NCI-H1694 (cell line): ENCODE data around the gene CGB2.
"Not testable (repeated sequence)": the region's sequence is repeated elsewhere in the genome, so short reads cannot be mapped to it uniquely, and the experiment has no call there.

Source experiments
- DNase-seq: peaks from one replicate; lab custom pipeline; 2025; lab: John Stamatoyannopoulos, UW

Gene CGB2

GRCh38 chr19:49010453-49010852, 21.2 kb upstream of the CGB2 start:
- no peak for DNase-seq

GRCh38 chr19:49011194-49011593, 20.5 kb upstream of the CGB2 start:
- DNase-seq: no peak

GRCh38 chr19:49014123-49014869, 17.4 kb upstream of the CGB2 start:
- no peak for DNase-seq

GRCh38 chr19:49014870-49015255, 16.8 kb upstream of the CGB2 start:
- DNase-seq: no peak

GRCh38 chr19:49016067-49016839, 15.4 kb upstream of the CGB2 start:
- DNase-seq: no peak

GRCh38 chr19:49017041-49017665, 14.5 kb upstream of the CGB2 start, which contains the start of gene LHB:
Gene LHB, minus strand, starts transcription at chr19:49017091. Its CDS starts 10 bp downstream, at chr19:49017081.
- no peak for DNase-seq

- peak; percentile 46 for DNase-seq
Observed at GRCh38 chr19:49017666-49018351, 13.9 kb upstream of the CGB2 start.

- not testable (repeated sequence) for DNase-seq
Observed at GRCh38 chr19:49018388-49019241, 13.1 kb upstream of the CGB2 start.

- peak; percentile 35 for DNase-seq
Observed at GRCh38 chr19:49019242-49019932, 12.3 kb upstream of the CGB2 start.

GRCh38 chr19:49020342-49020741, 11.3 kb upstream of the CGB2 start:
- no peak for DNase-seq

- no peak for DNase-seq
Observed at GRCh38 chr19:49020931-49021895, 10.5 kb upstream of the CGB2 start.

GRCh38 chr19:49022116-49022515, 9.6 kb upstream of the CGB2 start:
- DNase-seq: no peak

GRCh38 chr19:49024233-49024632, 7.5 kb upstream of the CGB2 start, which contains the start of gene CGB3:
Gene CGB3, minus strand, starts transcription at chr19:49024333. Its CDS starts 362 bp downstream, at chr19:49023971.
- not testable (repeated sequence) for DNase-seq

- DNase-seq: not testable (repeated sequence)
Observed at GRCh38 chr19:49025088-49025487, 6.6 kb upstream of the CGB2 start.

GRCh38 chr19:49025599-49025998, 6.1 kb upstream of the CGB2 start:
- DNase-seq: not testable (repeated sequence)

- DNase-seq: not testable (repeated sequence)
Observed at GRCh38 chr19:49028686-49029085, 3.0 kb upstream of the CGB2 start.

- DNase-seq: not testable (repeated sequence)
Observed at GRCh38 chr19:49029749-49030148, 1.9 kb upstream of the CGB2 start.

GRCh38 chr19:49030323-49030722, 1.4 kb upstream of the CGB2 start:
- not testable (repeated sequence) for DNase-seq

- DNase-seq: peak; percentile 96
Observed at GRCh38 chr19:49036815-49037214, 5.1 kb downstream of the CGB2 start, which contains the start of gene CGB1. Gene CGB1, minus strand, starts transcription at chr19:49036895. Its CDS starts 184 bp downstream, at chr19:49036711.
